Immature natural killer cell (primary cell): ENCODE measurements around the gene ACTR3C. TPM values are rescaled to one million over a fixed set of nuclear protein-coding genes. Genes with fewer than 3 reads are reported as not detected.

ENCODE experiments used
- DNase-seq, 3 donors: peaks; one replicate each; pipeline ENCODE4 v3.0.0; 2022; ENCODE audit warnings: mixed read lengths in 1 of 3
- H3K27ac Mint-ChIP-seq, 6 donors: one replicate each; pipeline ENCODE4 v1.8.0; 2020; ENCODE audit warnings: mixed read lengths in 6 of 6, mild to moderate bottlenecking in 5 of 6, inconsistent platforms in 4 of 6, moderate library complexity in 3 of 6
- H3K27me3 Mint-ChIP-seq, 3 donors: one replicate each; pipeline ENCODE4 v1.8.0; 2020 to 2021; ENCODE audit warnings: low read depth in 3 of 3, mild to moderate bottlenecking in 3 of 3, mixed read lengths in 3 of 3, moderate library complexity in 3 of 3, inconsistent platforms in 1 of 3
- H3K36me3 Mint-ChIP-seq, 3 donors: one replicate each; pipeline ENCODE4 v1.8.0; 2020; ENCODE audit warnings: mixed read lengths in 3 of 3, inconsistent platforms in 2 of 3, mild to moderate bottlenecking in 2 of 3
- H3K4me1 Mint-ChIP-seq, 2 donors: one replicate each; pipeline ENCODE4 v1.8.0; 2020; ENCODE audit warnings: inconsistent platforms in 2 of 2, mild to moderate bottlenecking in 2 of 2, mixed read lengths in 2 of 2, moderate library complexity in 1 of 2
- H3K4me3 Mint-ChIP-seq, 5 donors: one replicate each; pipeline ENCODE4 v1.8.0; 2020; ENCODE audit warnings: mild to moderate bottlenecking in 5 of 5, mixed read lengths in 5 of 5, inconsistent platforms in 3 of 5, moderate library complexity in 3 of 5
- H3K9me3 Mint-ChIP-seq, 6 donors: one replicate each; pipeline ENCODE4 v1.8.0; 2020; ENCODE audit warnings: mild to moderate bottlenecking in 6 of 6, mixed read lengths in 6 of 6, inconsistent platforms in 4 of 6, moderate library complexity in 3 of 6
- polyA plus RNA-seq, 3 donors: library from polyadenylated mRNA; unstranded; fragments of 300-500 nt; fragmentation: Illumina TruSeq; gene quantifications; one replicate each; pipeline ENCODE4 v1.2.3, GENCODE V29; 2021

Gene ACTR3C
- polyA plus RNA-seq, 3 donors from 2014 or later: 3.6 to 8.8 (median 6.5) TPM

- DNase-seq: no peak
- peaks cover 0 to 2% of the 10 kb centered on the region in 2 donors for H3K4me1 Mint-ChIP-seq
- peaks cover 6 to 10% (median 9%) of the 10 kb centered on the region in 3 donors for H3K27me3 Mint-ChIP-seq
- H3K9me3 Mint-ChIP-seq: peaks cover 0 to 2% (median 0%) of the 10 kb centered on the region in 6 donors
- H3K36me3 Mint-ChIP-seq: peaks cover 4 to 6% (median 6%) of the 10 kb centered on the region in 3 donors
- H3K27ac Mint-ChIP-seq: no peak overlapping the region
- no peak overlapping the region for H3K4me3 Mint-ChIP-seq
These were observed 14.3 kb upstream of the ACTR3C start for GRCh38 chr7:150337659-150338081.

- Mint-ChIP-seq H3K27ac (no peak overlapping the region), H3K9me3 (peaks cover 0 to 2% (median 0%) of the 10 kb centered on the region in 6 donors), H3K27me3 (peaks cover 5 to 10% (median 6%) of the 10 kb centered on the region in 3 donors), H3K4me3 (no peak overlapping the region), H3K36me3 (peaks cover 4 to 6% (median 6%) of the 10 kb centered on the region in 3 donors), H3K4me1 (peaks cover 0 to 2% of the 10 kb centered on the region in 2 donors)
- DNase-seq: no peak
These were observed 13.8 kb upstream of the ACTR3C start for GRCh38 chr7:150337179-150337578.

GRCh38 chr7:150336746-150337145 lies 13.4 kb upstream of the ACTR3C start:
- DNase-seq: no peak
- no peak overlapping the region for H3K4me3 Mint-ChIP-seq
- peaks cover 2 to 6% (median 4%) of the 10 kb centered on the region in 3 donors for H3K27me3 Mint-ChIP-seq
- H3K4me1 Mint-ChIP-seq: peaks cover 0 to 2% of the 10 kb centered on the region in 2 donors
- no peaks in the 10 kb centered on the region for H3K9me3 Mint-ChIP-seq
- peaks cover 4 to 6% (median 6%) of the 10 kb centered on the region in 3 donors for H3K36me3 Mint-ChIP-seq
- H3K27ac Mint-ChIP-seq: no peak overlapping the region

- DNase-seq: no peak
- H3K27me3 Mint-ChIP-seq: peaks cover 0 to 5% (median 4%) of the 10 kb centered on the region in 3 donors
- H3K27ac Mint-ChIP-seq: no peak overlapping the region
- H3K36me3 Mint-ChIP-seq: peaks cover 4 to 12% (median 6%) of the 10 kb centered on the region in 3 donors
- no peak overlapping the region for H3K4me3 Mint-ChIP-seq
- no peaks in the 10 kb centered on the region for H3K9me3 Mint-ChIP-seq
- H3K4me1 Mint-ChIP-seq: peaks cover 0 to 2% of the 10 kb centered on the region in 2 donors
These were observed 12.4 kb upstream of the ACTR3C start for GRCh38 chr7:150335774-150336112.

- Mint-ChIP-seq H3K4me3 (no peak overlapping the region), H3K36me3 (peaks cover 4 to 12% (median 6%) of the 10 kb centered on the region in 3 donors), H3K4me1 (peaks cover 0 to 2% of the 10 kb centered on the region in 2 donors), H3K9me3 (no peaks in the 10 kb centered on the region), H3K27ac (peak overlapping the region in 1 of 6 donors; percentile 42), H3K27me3 (peaks cover 0 to 5% (median 4%) of the 10 kb centered on the region in 3 donors)
- DNase-seq: no peak
These were observed 11.9 kb upstream of the ACTR3C start for GRCh38 chr7:150335108-150335773.

- peaks cover 6 to 15% (median 7%) of the 10 kb centered on the region in 3 donors for H3K36me3 Mint-ChIP-seq
- no peak for DNase-seq
These were observed 10.8 kb upstream of the ACTR3C start for GRCh38 chr7:150334108-150334507.

GRCh38 chr7:150333659-150334058 lies 10.3 kb upstream of the ACTR3C start:
- H3K4me1 Mint-ChIP-seq: no peaks in the 10 kb centered on the region
- H3K27ac Mint-ChIP-seq: no peak overlapping the region
- DNase-seq: no peak
- H3K4me3 Mint-ChIP-seq: no peak overlapping the region
- H3K27me3 Mint-ChIP-seq: peaks cover 0 to 2% (median 0%) of the 10 kb centered on the region in 3 donors
- H3K36me3 Mint-ChIP-seq: peaks cover 9 to 17% (median 10%) of the 10 kb centered on the region in 3 donors
- no peaks in the 10 kb centered on the region for H3K9me3 Mint-ChIP-seq

More at GRCh38 chr7:150334108-150334507, 10.8 kb upstream of the ACTR3C start:
- Mint-ChIP-seq H3K4me3 (no peak overlapping the region), H3K27me3 (peaks cover 0 to 2% (median 0%) of the 10 kb centered on the region in 3 donors), H3K9me3 (no peaks in the 10 kb centered on the region), H3K4me1 (no peaks in the 10 kb centered on the region), H3K27ac (peak overlapping the region in 2 of 6 donors; percentile 60 to 80)

- Mint-ChIP-seq H3K4me3 (no peak overlapping the region), H3K36me3 (peaks cover 11 to 20% (median 13%) of the 10 kb centered on the region in 3 donors), H3K27me3 (peaks cover 0 to 2% (median 0%) of the 10 kb centered on the region in 3 donors), H3K4me1 (no peaks in the 10 kb centered on the region), H3K9me3 (no peaks in the 10 kb centered on the region), H3K27ac (no peak overlapping the region)
- DNase-seq: no peak
These were observed 9.7 kb upstream of the ACTR3C start for GRCh38 chr7:150332852-150333635.

- Mint-ChIP-seq H3K9me3 (no peaks in the 10 kb centered on the region), H3K27me3 (peaks cover 0 to under 1% (median 0%) of the 10 kb centered on the region in 3 donors), H3K27ac (no peak overlapping the region), H3K4me1 (peaks cover 0 to under 1% of the 10 kb centered on the region in 2 donors), H3K4me3 (no peak overlapping the region), H3K36me3 (peaks cover 12 to 30% (median 24%) of the 10 kb centered on the region in 3 donors)
- no peak for DNase-seq
These were observed 7.0 kb upstream of the ACTR3C start for GRCh38 chr7:150330211-150330885.

- Mint-ChIP-seq H3K27ac (peak overlapping the region in 1 of 6 donors; percentile 71), H3K4me1 (peaks cover 8% of the 10 kb centered on the region in 2 donors), H3K9me3 (no peaks in the 10 kb centered on the region), H3K36me3 (peaks cover 12 to 30% (median 24%) of the 10 kb centered on the region in 3 donors), H3K4me3 (no peak overlapping the region), H3K27me3 (peaks cover 0 to 2% (median 0%) of the 10 kb centered on the region in 3 donors)
- no peak for DNase-seq
These were observed 6.2 kb upstream of the ACTR3C start for GRCh38 chr7:150329331-150330120.

GRCh38 chr7:150327308-150327707 lies 4.0 kb upstream of the ACTR3C start:
- Mint-ChIP-seq H3K4me3 (no peak overlapping the region), H3K36me3 (peaks cover 16 to 28% (median 24%) of the 10 kb centered on the region in 3 donors), H3K9me3 (no peaks in the 10 kb centered on the region), H3K27me3 (peaks cover 0 to 2% (median 2%) of the 10 kb centered on the region in 3 donors), H3K27ac (peak overlapping the region in 1 of 6 donors; percentile 9), H3K4me1 (peaks cover 25 to 27% of the 10 kb centered on the region in 2 donors)
- no peak for DNase-seq

GRCh38 chr7:150326657-150327268 lies 3.4 kb upstream of the ACTR3C start:
- DNase-seq: no peak
- Mint-ChIP-seq H3K36me3 (peaks cover 16 to 28% (median 24%) of the 10 kb centered on the region in 3 donors), H3K9me3 (no peaks in the 10 kb centered on the region), H3K27ac (peak overlapping the region in 2 of 6 donors; percentile 26 to 47), H3K27me3 (peaks cover 0 to 2% (median 2%) of the 10 kb centered on the region in 3 donors), H3K4me1 (peaks cover 30 to 32% of the 10 kb centered on the region in 2 donors), H3K4me3 (no peak overlapping the region)
